ENCODE data around the gene FBXO39.
"Not testable (repeated sequence)": the region's sequence is repeated elsewhere in the genome, so short reads cannot be mapped to it uniquely, and the experiment has no call there.

FBXO39 gene

DNA sequence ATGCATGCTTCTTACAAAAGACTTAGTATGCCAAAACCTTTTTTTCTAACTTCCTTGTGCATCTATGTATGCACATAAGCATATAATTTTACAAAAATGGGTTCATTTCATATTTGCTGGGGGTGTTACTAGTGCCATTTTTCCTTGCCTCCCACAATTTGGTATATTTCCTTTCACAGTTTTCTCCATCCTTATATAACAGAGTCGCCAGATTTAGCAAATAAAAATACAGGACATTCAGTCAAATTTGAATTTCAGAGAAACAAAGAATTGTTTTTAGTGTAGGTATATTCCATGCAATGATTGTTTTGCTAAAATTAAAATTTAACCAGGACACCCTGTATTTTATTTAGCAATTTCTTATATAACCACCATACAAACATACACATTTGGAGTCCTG, 4.0 kb upstream of the FBXO39 start:
- no peak for DNase-seq (ENCODE audit: extremely low read depth, low read depth)
- H3K4me3 ChIP-seq (replicated peaks; ENCODE audit: low read depth, low read length), result no peak overlapping the region
- TF ChIP-seq, protein P1, sequence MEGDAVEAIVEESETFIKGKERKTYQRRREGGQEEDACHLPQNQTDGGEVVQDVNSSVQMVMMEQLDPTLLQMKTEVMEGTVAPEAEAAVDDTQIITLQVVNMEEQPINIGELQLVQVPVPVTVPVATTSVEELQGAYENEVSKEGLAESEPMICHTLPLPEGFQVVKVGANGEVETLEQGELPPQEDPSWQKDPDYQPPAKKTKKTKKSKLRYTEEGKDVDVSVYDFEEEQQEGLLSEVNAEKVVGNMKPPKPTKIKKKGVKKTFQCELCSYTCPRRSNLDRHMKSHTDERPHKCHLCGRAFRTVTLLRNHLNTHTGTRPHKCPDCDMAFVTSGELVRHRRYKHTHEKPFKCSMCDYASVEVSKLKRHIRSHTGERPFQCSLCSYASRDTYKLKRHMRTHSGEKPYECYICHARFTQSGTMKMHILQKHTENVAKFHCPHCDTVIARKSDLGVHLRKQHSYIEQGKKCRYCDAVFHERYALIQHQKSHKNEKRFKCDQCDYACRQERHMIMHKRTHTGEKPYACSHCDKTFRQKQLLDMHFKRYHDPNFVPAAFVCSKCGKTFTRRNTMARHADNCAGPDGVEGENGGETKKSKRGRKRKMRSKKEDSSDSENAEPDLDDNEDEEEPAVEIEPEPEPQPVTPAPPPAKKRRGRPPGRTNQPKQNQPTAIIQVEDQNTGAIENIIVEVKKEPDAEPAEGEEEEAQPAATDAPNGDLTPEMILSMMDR (IDR thresholded peaks at IDR 0.05; ENCODE audit: low read depth, low read length, missing control alignments), result no peak

DNA sequence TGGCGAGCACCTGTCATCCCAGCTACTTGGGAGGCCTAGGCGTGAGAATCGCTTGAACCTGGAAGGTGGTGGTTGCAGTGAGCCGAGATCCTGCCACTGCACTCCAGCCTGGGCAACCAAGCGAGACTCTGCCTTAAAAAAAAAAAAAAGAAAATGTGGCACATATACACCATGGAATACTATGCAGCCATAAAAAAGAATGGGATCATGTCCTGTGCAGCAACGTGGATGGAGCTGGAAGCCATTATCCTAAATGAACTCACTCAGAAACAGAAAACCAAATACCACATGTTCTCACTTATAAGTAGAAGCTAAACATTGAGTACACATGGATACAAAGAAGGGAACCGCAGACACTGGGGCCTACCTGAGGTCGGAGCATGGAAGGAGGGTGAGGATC, 1.1 kb upstream of the FBXO39 start:
- not testable (repeated sequence) for H3K4me3 ChIP-seq (replicated peaks; ENCODE audit: low read depth, low read length); DNase-seq (ENCODE audit: extremely low read depth, low read depth)

DNA sequence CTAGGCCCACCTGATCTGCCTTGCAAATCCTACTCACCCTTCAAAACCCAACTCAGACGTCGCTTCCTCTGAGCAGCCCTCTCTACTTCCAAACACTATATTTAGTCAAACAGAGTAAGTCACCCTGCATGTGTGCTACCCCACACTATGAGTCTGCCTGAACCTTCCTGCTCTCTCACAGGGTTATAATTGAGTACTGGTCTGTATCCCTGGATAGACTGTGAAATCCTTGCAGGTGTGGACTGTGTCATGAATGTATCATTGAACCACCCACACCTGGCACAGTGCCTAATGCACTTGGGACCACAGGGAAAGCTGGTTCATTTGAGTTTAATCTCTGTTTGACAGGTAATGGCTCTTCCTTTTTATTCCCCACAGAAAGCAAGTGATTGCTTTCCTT, 3.4 kb downstream of the FBXO39 start:
- TF ChIP-seq, protein P1 (IDR thresholded peaks at IDR 0.05; ENCODE audit: low read depth, low read length, missing control alignments), result no peak
- no peak overlapping the region for H3K4me3 ChIP-seq (replicated peaks; ENCODE audit: low read depth, low read length)
- DNase-seq (ENCODE audit: extremely low read depth, low read depth), result no peak

DNA sequence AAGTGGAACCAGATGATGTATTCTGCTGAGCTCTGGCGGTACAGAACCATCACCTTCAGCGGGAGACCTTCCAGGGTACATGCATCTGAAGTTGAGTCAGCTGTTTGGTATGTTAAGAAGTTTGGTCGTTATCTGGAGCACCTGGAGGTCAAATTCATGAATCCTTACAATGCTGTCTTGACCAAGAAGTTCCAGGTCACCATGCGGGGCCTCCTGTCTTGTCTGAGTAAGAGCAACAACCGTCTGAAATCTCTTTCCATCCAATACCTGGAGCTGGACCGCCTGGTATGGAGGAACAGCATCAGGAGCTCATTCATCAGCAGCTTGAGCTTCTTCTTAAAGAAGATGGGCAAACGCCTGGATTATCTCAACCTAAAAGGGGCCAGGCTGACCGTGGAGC, 4.0 kb downstream of the FBXO39 start:
- no peak overlapping the region for H3K4me3 ChIP-seq (replicated peaks; ENCODE audit: low read depth, low read length)
- TF ChIP-seq, protein P1 (IDR thresholded peaks at IDR 0.05; ENCODE audit: low read depth, low read length, missing control alignments), result no peak
- DNase-seq (ENCODE audit: extremely low read depth, low read depth), result no peak

DNA sequence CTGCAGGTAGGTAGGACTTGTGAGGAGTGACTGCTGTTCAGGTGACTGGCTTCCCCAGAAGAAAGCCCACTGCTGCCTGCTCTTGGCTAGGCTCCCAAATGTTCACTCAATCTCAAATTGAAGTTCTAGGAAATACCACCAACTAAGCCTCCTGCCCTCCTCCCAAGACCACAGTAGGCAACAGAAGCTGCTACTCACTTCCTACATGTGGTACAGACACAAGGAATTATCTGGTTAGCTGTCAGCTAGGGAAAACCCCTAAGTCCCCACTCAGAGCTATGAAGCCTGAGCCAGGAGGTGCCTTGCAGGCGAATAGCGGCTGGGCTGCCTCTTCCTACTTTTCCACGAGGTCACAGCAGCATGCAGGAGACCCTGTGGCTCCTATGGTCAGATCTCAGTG, 4.9 kb downstream of the FBXO39 start:
- TF ChIP-seq, protein P1 (IDR thresholded peaks at IDR 0.05; ENCODE audit: low read depth, low read length, missing control alignments), result no peak
- no peak for DNase-seq (ENCODE audit: extremely low read depth, low read depth)
- H3K4me3 ChIP-seq (replicated peaks; ENCODE audit: low read depth, low read length), result no peak overlapping the region

DNA sequence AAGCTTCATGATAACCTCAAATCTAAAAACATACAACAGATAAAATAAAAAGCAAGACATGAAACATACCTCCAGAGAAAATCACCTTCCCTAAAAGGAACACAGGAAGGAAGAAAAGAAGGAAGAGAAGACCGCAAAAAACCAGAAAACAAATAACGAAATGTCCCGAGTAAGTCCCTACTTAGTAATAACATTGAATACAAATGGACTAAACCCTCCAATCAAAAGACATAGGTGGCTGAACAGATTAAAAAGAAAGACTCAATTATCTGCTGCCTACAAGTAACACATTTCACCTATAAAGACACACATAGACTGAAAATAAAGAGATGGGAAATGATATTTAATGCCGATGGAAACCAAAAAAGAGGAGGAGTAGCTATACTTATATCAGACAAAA, 6.2 kb downstream of the FBXO39 start:
- TF ChIP-seq, protein P1 (IDR thresholded peaks at IDR 0.05; ENCODE audit: low read depth, low read length, missing control alignments), result no peak
- H3K4me3 ChIP-seq (replicated peaks; ENCODE audit: low read depth, low read length), result no peak overlapping the region
- DNase-seq (ENCODE audit: extremely low read depth, low read depth), result no peak

DNA sequence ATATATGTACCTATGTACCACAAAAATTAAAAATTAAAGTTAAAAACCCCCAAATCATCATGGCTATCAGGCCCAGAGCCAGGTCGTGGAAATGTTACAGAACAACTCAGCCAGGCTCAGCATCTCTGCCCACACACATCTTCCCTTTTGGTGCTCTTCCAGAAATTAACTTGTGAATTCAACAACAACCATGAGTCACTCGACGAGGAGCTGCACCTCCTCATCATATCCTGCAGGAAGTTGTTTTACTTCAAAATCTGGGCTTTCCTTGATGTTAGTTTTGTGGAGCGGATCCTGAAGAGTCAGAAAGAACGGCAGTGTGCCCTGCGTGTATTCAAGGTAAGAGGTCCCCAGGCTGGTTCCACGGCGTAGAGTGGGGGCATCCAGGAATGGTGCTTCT, 10.6 kb downstream of the FBXO39 start:
- TF ChIP-seq, protein P1 (IDR thresholded peaks at IDR 0.05; ENCODE audit: low read depth, low read length, missing control alignments), result no peak
- peak; percentile 16 for DNase-seq (ENCODE audit: extremely low read depth, low read depth)
- no peak overlapping the region for H3K4me3 ChIP-seq (replicated peaks; ENCODE audit: low read depth, low read length)

All from HFF-Myc (cell line).